ENCODE data around the gene ABHD16B. TPM values are rescaled to one million over a fixed set of nuclear protein-coding genes. Genes with fewer than 3 reads are reported as not detected.

The ABHD16B gene
- total RNA-seq, 2 donors from 2014 or later, result not detected

Other genes starting within 250 kb of the ABHD16B start
- 10 to 100 TPM; 17.3 to 21.0 TPM for gene GMEB2, start 234.4 kb upstream of the ABHD16B start, total RNA-seq
- gene STMN3, start 208.1 kb upstream of the ABHD16B start, total RNA-seq, result 10 to 100 TPM; 51.0 to 67.4 TPM
- 10 to 100 TPM; 30.7 to 35.0 TPM for gene RTEL1, start 203.2 kb upstream of the ABHD16B start, total RNA-seq
- gene TNFRSF6B, start 164.8 kb upstream of the ABHD16B start, total RNA-seq, result not detected
- gene ARFRP1, start 153.5 kb upstream of the ABHD16B start, total RNA-seq, result 10 to 100 TPM; 44.0 to 53.2 TPM
- gene ZGPAT, start 153.5 kb upstream of the ABHD16B start, total RNA-seq, result 10 to 100 TPM; 35.0 to 39.8 TPM
- 100 to 1,000 TPM; 156 to 179 TPM for gene LIME1, start 124.8 kb upstream of the ABHD16B start, total RNA-seq
- gene SLC2A4RG, start 121.7 kb upstream of the ABHD16B start, total RNA-seq, result 100 to 1,000 TPM in 1 of 2 donors, 10 to 100 TPM in 1; 98.1 to 103 TPM
- under 1 TPM; 0.21 to 0.72 TPM for gene ZBTB46, start 30.2 kb upstream of the ABHD16B start, total RNA-seq
- gene TPD52L2, start 3.8 kb downstream of the ABHD16B start, total RNA-seq, result 10 to 100 TPM; 26.9 to 29.9 TPM
- gene DNAJC5, start 33.6 kb downstream of the ABHD16B start, total RNA-seq, result 10 to 100 TPM; 35.7 to 39.0 TPM
- 10 to 100 TPM; 41.6 to 42.5 TPM for gene UCKL1, start 94.9 kb downstream of the ABHD16B start, total RNA-seq
- 10 to 100 TPM; 17.9 to 18.8 TPM for gene ZNF512B, start 108.4 kb downstream of the ABHD16B start, total RNA-seq
- 10 to 100 TPM; 17.2 to 20.2 TPM for gene SAMD10, start 118.1 kb downstream of the ABHD16B start, total RNA-seq
- 10 to 100 TPM; 63.8 to 64.9 TPM for gene PRPF6, start 119.6 kb downstream of the ABHD16B start, total RNA-seq
- gene C20orf204, start 174.7 kb downstream of the ABHD16B start, total RNA-seq, result 10 to 100 TPM in 1 of 2 donors, 1 to 10 TPM in 1; 7.8 to 10.4 TPM
- gene SOX18, start 188.1 kb downstream of the ABHD16B start, total RNA-seq, result not detected
- gene TCEA2, start 201.7 kb downstream of the ABHD16B start, total RNA-seq, result 10 to 100 TPM; 20.0 to 21.0 TPM
- gene RGS19, start 218.0 kb downstream of the ABHD16B start, total RNA-seq, result 10 to 100 TPM; 42.8 to 50.9 TPM
- gene OPRL1, start 218.6 kb downstream of the ABHD16B start, total RNA-seq, result 1 to 10 TPM; 1.4 to 2.7 TPM
- gene LKAAEAR1, start 222.9 kb downstream of the ABHD16B start, total RNA-seq, result not detected
- gene NPBWR2, start 246.1 kb downstream of the ABHD16B start, total RNA-seq, result not detected